GM13977 (cell line): ENCODE data around the gene GTF3C5.

Experiments
- DNase-seq: peaks from one replicate; pipeline ENCODE4 v3.0.0; 2012; ENCODE audit warnings: low spot score
- in situ Hi-C: fragments of 300-500 bp; cut with MboI; formaldehyde crosslinking; loops from one replicate; pipeline ENCODE4 v1.12.0; 2022; ENCODE audit warnings: low sequenced_read_pairs, low pct_unique_long_range_greater_than_20kb, mixed read lengths, inconsistent platforms; ENCODE audit not compliant: unreplicated experiment
- TF ChIP-seq, protein P1 (sequence below): IDR thresholded peaks from 2 replicates; pipeline ENCODE4 v1.5.1; 2012; ENCODE audit warnings: mild to moderate bottlenecking, control low read depth; ENCODE audit not compliant: insufficient read depth; ENCODE audit errors: extremely low read depth, missing control alignments

GTF3C5 gene

GRCh38 chr9:133004091-133004998 lies 26.5 kb upstream of the GTF3C5 start:
- TF ChIP-seq, protein P1, sequence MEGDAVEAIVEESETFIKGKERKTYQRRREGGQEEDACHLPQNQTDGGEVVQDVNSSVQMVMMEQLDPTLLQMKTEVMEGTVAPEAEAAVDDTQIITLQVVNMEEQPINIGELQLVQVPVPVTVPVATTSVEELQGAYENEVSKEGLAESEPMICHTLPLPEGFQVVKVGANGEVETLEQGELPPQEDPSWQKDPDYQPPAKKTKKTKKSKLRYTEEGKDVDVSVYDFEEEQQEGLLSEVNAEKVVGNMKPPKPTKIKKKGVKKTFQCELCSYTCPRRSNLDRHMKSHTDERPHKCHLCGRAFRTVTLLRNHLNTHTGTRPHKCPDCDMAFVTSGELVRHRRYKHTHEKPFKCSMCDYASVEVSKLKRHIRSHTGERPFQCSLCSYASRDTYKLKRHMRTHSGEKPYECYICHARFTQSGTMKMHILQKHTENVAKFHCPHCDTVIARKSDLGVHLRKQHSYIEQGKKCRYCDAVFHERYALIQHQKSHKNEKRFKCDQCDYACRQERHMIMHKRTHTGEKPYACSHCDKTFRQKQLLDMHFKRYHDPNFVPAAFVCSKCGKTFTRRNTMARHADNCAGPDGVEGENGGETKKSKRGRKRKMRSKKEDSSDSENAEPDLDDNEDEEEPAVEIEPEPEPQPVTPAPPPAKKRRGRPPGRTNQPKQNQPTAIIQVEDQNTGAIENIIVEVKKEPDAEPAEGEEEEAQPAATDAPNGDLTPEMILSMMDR = no peak
- DNase-seq = no peak
- in situ Hi-C loops = no loop called here

- DNase-seq = no peak
- in situ Hi-C loops = no loop called here
- TF ChIP-seq, protein P1 = no peak
Measured at GRCh38 chr9:133004999-133005760, 25.6 kb upstream of the GTF3C5 start.

GRCh38 chr9:133005957-133006356 lies 24.8 kb upstream of the GTF3C5 start:
- TF ChIP-seq, protein P1 = no peak
- in situ Hi-C loops = no loop called here
- DNase-seq = no peak

DNA sequence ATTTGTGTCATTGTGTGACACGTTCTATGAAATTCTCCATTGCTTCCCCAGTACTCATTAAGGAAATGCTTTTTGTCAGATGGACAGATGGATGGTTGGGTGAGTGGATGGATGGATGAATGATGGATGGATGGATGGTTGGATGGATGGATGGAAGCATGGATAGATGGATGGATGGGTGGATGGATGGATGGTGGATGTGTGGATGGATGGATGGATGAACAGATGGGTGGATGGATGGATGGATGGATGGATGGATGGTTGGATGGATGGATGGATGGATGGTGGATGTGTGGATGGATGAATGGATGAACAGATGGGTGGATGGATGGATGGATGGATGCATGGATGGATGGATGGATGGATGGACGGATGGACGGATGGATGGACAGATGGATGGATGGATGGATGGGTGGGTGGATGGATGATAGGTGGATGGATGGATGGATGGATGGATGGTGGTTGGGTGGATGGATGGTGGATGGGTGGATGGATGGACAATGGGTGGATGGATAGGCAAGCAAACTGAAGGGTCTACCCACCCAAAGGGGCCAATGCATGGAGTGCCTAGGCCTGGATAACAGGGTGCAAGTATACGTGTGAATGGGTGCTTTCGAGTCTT lies 24.0 kb upstream of the GTF3C5 start:
- in situ Hi-C loops = no loop called here
- no peak for DNase-seq
- TF ChIP-seq, protein P1 = no peak

DNA sequence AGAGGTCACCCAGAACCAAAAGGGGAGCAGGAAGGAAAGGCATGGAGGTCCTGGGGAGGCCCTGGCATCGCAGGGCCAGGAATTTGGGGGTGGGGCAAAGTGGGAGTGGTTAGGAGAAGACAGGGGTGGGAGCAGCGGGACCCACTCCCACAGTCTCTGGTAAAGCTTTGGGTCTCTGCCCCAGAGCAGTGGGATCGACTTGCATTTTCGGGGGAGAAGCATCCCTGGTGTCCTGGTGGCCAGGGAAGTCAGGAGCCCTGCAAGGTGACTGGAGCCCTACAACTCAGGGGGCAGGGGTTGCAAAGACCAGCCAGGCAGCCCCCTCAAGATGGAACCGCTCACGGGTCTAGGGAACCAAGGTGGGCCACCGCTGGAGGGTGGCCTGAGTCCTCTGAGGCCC lies 22.4 kb upstream of the GTF3C5 start:
- no peak for DNase-seq
- TF ChIP-seq, protein P1 = no peak
- in situ Hi-C loops = no loop called here

DNA sequence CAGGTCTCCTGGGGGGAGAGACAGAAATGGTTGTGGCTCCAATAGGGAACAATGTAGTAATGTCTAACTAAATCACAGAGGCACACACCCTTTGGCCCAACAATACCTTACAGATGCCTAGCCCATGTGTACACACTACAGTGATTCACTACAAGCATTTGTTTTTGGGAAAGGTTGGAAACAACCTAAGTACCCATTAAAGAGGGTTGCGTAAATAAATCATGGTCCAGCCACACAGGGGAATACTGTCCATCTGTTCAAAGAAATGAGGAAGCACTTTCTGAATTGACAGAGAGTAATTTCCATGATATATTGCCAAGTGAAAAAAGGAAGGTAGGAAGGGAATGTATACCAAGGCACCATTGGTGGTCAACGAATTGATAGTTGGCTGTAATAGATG lies 22.0 kb upstream of the GTF3C5 start:
- TF ChIP-seq, protein P1 = no peak
- in situ Hi-C loops = no loop called here
- DNase-seq = no peak
